K562 (cell line): ENCODE measurements around the gene TM9SF3.

Source experiments
- BACH1 ChIP-seq: fragments of 200-800 bp; sonication (Bioruptor generic); IDR thresholded peaks from 2 replicates; pipeline ENCODE4 v1.6.1; 2016; ENCODE audit warnings: missing genetic modification characterization, missing compliant biosample characterization
- BRD9 ChIP-seq: fragments of 450-650 bp; IDR thresholded peaks from 2 replicates; pipeline ENCODE4 v1.6.1; 2018; ENCODE audit warnings: low read depth; ENCODE audit not compliant: partially characterized antibody
- E2F4 ChIP-seq: sonication (generic); formaldehyde crosslinking; IDR thresholded peaks from 2 replicates; pipeline ENCODE4 v1.8.0; 2022; ENCODE audit warnings: mild to moderate bottlenecking, low read depth, missing genetic modification reagents
- GABPB1 ChIP-seq: sonication (generic); formaldehyde crosslinking; IDR thresholded peaks from 2 replicates; pipeline ENCODE4 v1.8.0; 2022; ENCODE audit warnings: mild to moderate bottlenecking, missing genetic modification reagents
- PCBP2 ChIP-seq: fragments of 200-400 bp; formaldehyde crosslinking; IDR thresholded peaks from 2 replicates; pipeline ENCODE4 v1.6.1; 2018; ENCODE audit warnings: low read length, low read depth, mild to moderate bottlenecking, moderate library complexity; ENCODE audit not compliant: poor library complexity, severe bottlenecking
- ZNF263 ChIP-seq: sonication (generic); formaldehyde crosslinking; IDR thresholded peaks from 2 replicates; pipeline ENCODE4 v1.8.0; 2022; ENCODE audit warnings: mild to moderate bottlenecking, missing genetic modification reagents, borderline replicate concordance

- TF ChIP-seq BRD9, result no peak
- no peak for TF ChIP-seq PCBP2
- TF ChIP-seq GABPB1 (CRISPR knock-in tag), result no peak
- no peak for TF ChIP-seq ZNF263
- no peak for TF ChIP-seq E2F4 (CRISPR knock-in tag)
- TF ChIP-seq BACH1 (tag), result no peak
These were observed 75.5 kb downstream of the TM9SF3 start for GRCh38 chr10:96511044-96511945.
